ENCODE data around the gene MED15.
A peak's percentile ranks its signal among the peaks of the same experiment; 100 is the strongest.
"Not testable (repeated sequence)": the region's sequence is repeated elsewhere in the genome, so short reads cannot be mapped to it uniquely, and the experiment has no call there.

Gene MED15

GRCh38 chr22:20532256-20532993 is 25.0 kb downstream of the MED15 start:
- DNase-seq: no peak

- DNase-seq: no peak
These were observed 25.9 kb downstream of the MED15 start for GRCh38 chr22:20533095-20533878.

GRCh38 chr22:20533879-20534265 is 26.5 kb downstream of the MED15 start:
- no peak for DNase-seq

- DNase-seq: no peak
These were observed 29.3 kb downstream of the MED15 start for GRCh38 chr22:20536590-20537324.

GRCh38 chr22:20537325-20537756 is 29.9 kb downstream of the MED15 start:
- no peak for DNase-seq

- DNase-seq: no peak
These were observed 30.6 kb downstream of the MED15 start for GRCh38 chr22:20537983-20538382.

- not testable (repeated sequence) for DNase-seq
These were observed 31.5 kb downstream of the MED15 start for GRCh38 chr22:20538875-20539274.

- no peak for DNase-seq
These were observed 34.6 kb downstream of the MED15 start for GRCh38 chr22:20542055-20542454.

- no peak for DNase-seq
These were observed 35.3 kb downstream of the MED15 start for GRCh38 chr22:20542736-20543135.

GRCh38 chr22:20545318-20545634 is 37.9 kb downstream of the MED15 start:
- not testable (repeated sequence) for DNase-seq

- DNase-seq: peak; percentile 21
These were observed 38.5 kb downstream of the MED15 start for GRCh38 chr22:20545681-20546521.

- DNase-seq: no peak
These were observed 39.1 kb downstream of the MED15 start for GRCh38 chr22:20546541-20546950.

GRCh38 chr22:20547029-20547428 is 39.6 kb downstream of the MED15 start:
- DNase-seq: no peak

GRCh38 chr22:20548806-20549205 is 41.4 kb downstream of the MED15 start:
- no peak for DNase-seq

GRCh38 chr22:20549232-20549841 is 41.9 kb downstream of the MED15 start:
- peak; percentile 65 for DNase-seq

GRCh38 chr22:20550057-20550817 is 42.8 kb downstream of the MED15 start:
- DNase-seq: no peak

GRCh38 chr22:20550851-20551744 is 43.7 kb downstream of the MED15 start:
- no peak for DNase-seq

GRCh38 chr22:20551805-20552442 is 44.5 kb downstream of the MED15 start:
- no peak for DNase-seq

GRCh38 chr22:20552443-20553401 is 45.3 kb downstream of the MED15 start:
- no peak for DNase-seq

Data from hematopoietic multipotent progenitor cell treated with erythropoietin and hydrocortisone succinate and interleukin-3 and kit ligand, for 8 days (in vitro differentiated cells).